Psoas muscle (tissue), 8 donors: Measurements from ENCODE around the gene SQSTM1. TPM values are rescaled to one million over a fixed set of nuclear protein-coding genes. Genes with fewer than 3 reads are reported as not detected.

Experiments
- ATAC-seq, 4 donors: fragments of 200-7000 bp; cut with Tn5 transposase; one replicate each; pipeline ENCODE4 v1.9.1; 2020; ENCODE audit warnings: moderate library complexity in 3 of 4, mild to moderate bottlenecking in 2 of 4
- DNase-seq, 2 donors: peaks; one replicate each; pipeline ENCODE4 v3.0.0-alpha.2; 2020
- H3K27ac ChIP-seq: fragments of 200-600 bp; one replicate; pipeline ENCODE4 v1.8.0; 2022
- H3K27me3 ChIP-seq, 3 donors: fragments of 200-600 bp in 1 of 3; one replicate each; pipeline versions ENCODE4 v1.6.1 to v1.8.0; 2013 to 2022; ENCODE audit warnings: low read length in 2 of 3, mild to moderate bottlenecking in 2 of 3, moderate library complexity in 1 of 3; ENCODE audit not compliant: insufficient read depth in 3 of 3
- H3K36me3 ChIP-seq, 2 donors: fragments of 200-600 bp in 1 of 2; one replicate each; pipeline versions ENCODE4 v1.6.1 to v1.8.0; 2013 to 2022; ENCODE audit warnings: low read depth in 1 of 2, mild to moderate bottlenecking in 1 of 2, moderate library complexity in 1 of 2; ENCODE audit not compliant: insufficient read depth in 1 of 2
- H3K4me1 ChIP-seq: fragments of 200-600 bp; one replicate; pipeline ENCODE4 v1.8.0; 2022
- H3K4me3 ChIP-seq: fragments of 200-600 bp; one replicate; pipeline ENCODE4 v1.8.0; 2022; ENCODE audit warnings: mild to moderate bottlenecking
- H3K9me3 ChIP-seq: fragments of 200-600 bp; one replicate; pipeline ENCODE4 v1.8.0; 2022
- WGBS, 3 donors: extraction: QIAGEN DNeasy Blood & Tissue Kit; methylation state at CpG; one replicate each; pipeline versions ENCODE4 v1.1.6 to v1.1.7; 2013; 5-methylcytosine and 5-hydroxymethylcytosine counted together
- intact Hi-C, 2 donors: fragments of 100-400 bp; cut with DNase I; formaldehyde crosslinking; loops; one replicate each; pipeline versions ENCODE4 v1.11.0 to v1.14.2; 2022
- polyA plus RNA-seq, 3 donors: library from polyadenylated mRNA; stranded (reverse); fragments of 200-250 nt; gene quantifications; one replicate each; pipeline ENCODE4 v1.2.3, GENCODE V29; 2013
- total RNA-seq, 4 donors: library from RNA; stranded (reverse); fragmentation: NEBNext Ultra II Directional in 2 of 4; extraction: Animal tissue kit (Norgen Biotek cat#: 25700) in 2 of 4; gene quantifications; one replicate each; pipeline versions ENCODE4 v1.2.1 to v1.2.4, GENCODE V29; 2021 to 2023
- TF ChIP-seq, protein P1 (sequence below): fragments of 200-600 bp; IDR thresholded peaks from one replicate; pipeline ENCODE4 v1.8.0; 2022; ENCODE audit warnings: antibody characterized with exemption
- donor health status: healthy with polysubstance abuse.
- donor health status: DM: no; HTN: no; CAD: no; lungs with moderate emphysema.
- donor health status: Bipolar disorder and iron deficiency.
- donor health status: healthy.
- donor health status: DM: yes; HTN: yes; CAD: no.
- donor health status: DM: no; HTN: no; CAD: no.
- donor health status: DM: no; HTN: no; CAD: no.
- donor health status: DM: yes; HTN: yes; CAD: no.

The SQSTM1 gene
- total and polyA plus RNA-seq, 7 donors = 463 to 1,199 (median 707) TPM

DNA sequence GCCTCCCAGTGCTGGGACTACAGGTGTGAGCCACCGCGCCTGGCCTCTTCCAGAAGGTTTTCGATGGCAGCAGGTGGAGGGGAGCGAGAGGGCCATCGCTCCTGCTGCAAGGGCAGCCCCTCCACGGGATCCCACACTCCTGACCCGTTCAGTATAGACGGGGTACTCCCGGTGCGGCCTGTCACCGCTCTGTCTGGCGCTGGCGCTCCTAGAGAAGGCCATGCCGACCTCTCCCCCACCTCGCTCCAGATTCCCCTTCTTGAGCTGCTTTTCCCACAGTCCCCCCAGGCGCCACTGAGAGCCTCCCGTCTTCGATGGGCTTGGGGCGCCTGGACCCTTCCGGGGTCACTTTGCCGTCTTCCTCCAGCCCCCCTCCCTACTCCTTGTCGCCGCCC is 4.3 kb upstream of the SQSTM1 start:
- no peaks in the 10 kb centered on the region for H3K27me3 ChIP-seq
- no peaks in the 10 kb centered on the region for H3K9me3 ChIP-seq
- peaks cover 24% of the 10 kb centered on the region for H3K4me1 ChIP-seq
- H3K27ac ChIP-seq = peak overlapping the region; percentile 100
- intact Hi-C loops = no loop called here
- peak; percentile 13 to 54 for DNase-seq
- H3K4me3 ChIP-seq = peak overlapping the region; percentile 99
- TF ChIP-seq, protein P1, sequence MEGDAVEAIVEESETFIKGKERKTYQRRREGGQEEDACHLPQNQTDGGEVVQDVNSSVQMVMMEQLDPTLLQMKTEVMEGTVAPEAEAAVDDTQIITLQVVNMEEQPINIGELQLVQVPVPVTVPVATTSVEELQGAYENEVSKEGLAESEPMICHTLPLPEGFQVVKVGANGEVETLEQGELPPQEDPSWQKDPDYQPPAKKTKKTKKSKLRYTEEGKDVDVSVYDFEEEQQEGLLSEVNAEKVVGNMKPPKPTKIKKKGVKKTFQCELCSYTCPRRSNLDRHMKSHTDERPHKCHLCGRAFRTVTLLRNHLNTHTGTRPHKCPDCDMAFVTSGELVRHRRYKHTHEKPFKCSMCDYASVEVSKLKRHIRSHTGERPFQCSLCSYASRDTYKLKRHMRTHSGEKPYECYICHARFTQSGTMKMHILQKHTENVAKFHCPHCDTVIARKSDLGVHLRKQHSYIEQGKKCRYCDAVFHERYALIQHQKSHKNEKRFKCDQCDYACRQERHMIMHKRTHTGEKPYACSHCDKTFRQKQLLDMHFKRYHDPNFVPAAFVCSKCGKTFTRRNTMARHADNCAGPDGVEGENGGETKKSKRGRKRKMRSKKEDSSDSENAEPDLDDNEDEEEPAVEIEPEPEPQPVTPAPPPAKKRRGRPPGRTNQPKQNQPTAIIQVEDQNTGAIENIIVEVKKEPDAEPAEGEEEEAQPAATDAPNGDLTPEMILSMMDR = no peak
- ATAC-seq = no peak
- peaks cover 0 to 4% of the 10 kb centered on the region in 2 donors for H3K36me3 ChIP-seq
- WGBS, 3 donors = 57 to 60% (median 60%) methylated on average over 22 to 23 of the region's 23 CpGs

DNA sequence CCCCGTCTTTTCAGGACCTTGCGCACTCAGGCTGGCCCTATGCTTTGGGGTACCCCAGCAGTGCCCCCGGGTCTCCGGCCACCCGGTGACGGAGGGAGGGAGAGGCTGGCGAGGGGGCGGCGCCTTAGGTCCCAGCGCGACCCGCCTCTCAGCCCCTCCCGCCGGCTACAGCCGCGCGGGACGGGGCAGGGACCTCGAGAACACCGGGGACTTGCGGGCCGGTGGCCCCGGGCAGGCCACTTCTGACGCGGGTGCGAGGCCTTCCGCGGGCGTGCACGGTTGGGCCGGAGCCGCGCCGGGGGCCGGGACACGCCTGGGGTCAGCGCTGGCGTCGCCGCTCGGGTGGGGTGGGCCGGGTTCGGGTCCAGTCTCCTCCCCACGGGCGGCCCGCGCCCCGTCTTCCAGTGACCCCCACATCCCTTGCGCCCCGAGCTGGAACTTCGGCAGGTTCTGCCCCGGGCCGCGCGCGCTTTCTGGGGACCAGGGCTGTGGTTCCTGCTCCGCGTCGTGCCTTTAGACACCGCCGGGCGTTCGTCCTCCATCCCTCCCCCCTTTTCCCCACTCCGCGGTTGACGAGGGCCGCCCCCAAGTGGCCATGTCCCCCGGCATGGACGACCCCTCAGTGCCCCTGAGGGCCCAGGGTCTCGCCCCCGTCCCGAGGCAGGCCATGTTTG is 3.8 kb upstream of the SQSTM1 start:
- ATAC-seq (no peak), DNase-seq (peak in 1 of 2 donors; percentile 70)
- no peaks in the 10 kb centered on the region for H3K9me3 ChIP-seq
- no peaks in the 10 kb centered on the region for H3K27me3 ChIP-seq
- 2 to 4% (median 2%) methylated on average over 34 to 72 of the region's 72 CpGs for WGBS, 3 donors
- peaks cover 0 to 7% of the 10 kb centered on the region in 2 donors for H3K36me3 ChIP-seq
- TF ChIP-seq, protein P1 = peak; percentile 6
- intact Hi-C loops = no loop called here
- peak overlapping the region; percentile 99 for H3K4me3 ChIP-seq
- peaks cover 24% of the 10 kb centered on the region for H3K4me1 ChIP-seq
- peak overlapping the region; percentile 100 for H3K27ac ChIP-seq

DNA sequence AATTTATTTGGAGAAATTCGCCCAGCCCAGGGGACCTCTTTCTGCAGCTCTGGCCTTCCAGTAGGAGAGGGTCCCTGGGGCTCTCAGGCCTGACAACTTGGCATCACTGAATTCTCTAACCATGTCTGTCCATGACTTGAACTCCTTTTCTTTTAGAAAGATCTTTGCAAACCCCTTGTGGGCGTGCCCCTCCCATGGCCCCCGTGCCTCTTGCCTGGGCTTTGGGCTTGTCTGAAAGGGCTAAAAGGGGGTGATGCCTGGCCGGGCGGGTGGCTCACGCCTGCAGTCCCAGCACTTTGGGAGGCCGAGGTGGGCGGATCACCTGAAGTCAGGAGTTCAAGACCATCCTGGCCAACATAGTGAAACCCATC is 3.2 kb upstream of the SQSTM1 start:
- Histone ChIP-seq H3K27me3 (no peaks in the 10 kb centered on the region), H3K36me3 (peaks cover 0 to 12% of the 10 kb centered on the region in 2 donors), H3K9me3 (no peaks in the 10 kb centered on the region), H3K27ac (peak overlapping the region; percentile 100), H3K4me1 (peaks cover 29% of the 10 kb centered on the region), H3K4me3 (peak overlapping the region; percentile 99)
- WGBS, 3 donors = 88 to 91% (median 88%) methylated on average over 8 of the region's 8 CpGs
- TF ChIP-seq, protein P1 = no peak
- intact Hi-C loops = no loop called here
- ATAC-seq (no peak), DNase-seq (peak in 1 of 2 donors; percentile 50)

DNA sequence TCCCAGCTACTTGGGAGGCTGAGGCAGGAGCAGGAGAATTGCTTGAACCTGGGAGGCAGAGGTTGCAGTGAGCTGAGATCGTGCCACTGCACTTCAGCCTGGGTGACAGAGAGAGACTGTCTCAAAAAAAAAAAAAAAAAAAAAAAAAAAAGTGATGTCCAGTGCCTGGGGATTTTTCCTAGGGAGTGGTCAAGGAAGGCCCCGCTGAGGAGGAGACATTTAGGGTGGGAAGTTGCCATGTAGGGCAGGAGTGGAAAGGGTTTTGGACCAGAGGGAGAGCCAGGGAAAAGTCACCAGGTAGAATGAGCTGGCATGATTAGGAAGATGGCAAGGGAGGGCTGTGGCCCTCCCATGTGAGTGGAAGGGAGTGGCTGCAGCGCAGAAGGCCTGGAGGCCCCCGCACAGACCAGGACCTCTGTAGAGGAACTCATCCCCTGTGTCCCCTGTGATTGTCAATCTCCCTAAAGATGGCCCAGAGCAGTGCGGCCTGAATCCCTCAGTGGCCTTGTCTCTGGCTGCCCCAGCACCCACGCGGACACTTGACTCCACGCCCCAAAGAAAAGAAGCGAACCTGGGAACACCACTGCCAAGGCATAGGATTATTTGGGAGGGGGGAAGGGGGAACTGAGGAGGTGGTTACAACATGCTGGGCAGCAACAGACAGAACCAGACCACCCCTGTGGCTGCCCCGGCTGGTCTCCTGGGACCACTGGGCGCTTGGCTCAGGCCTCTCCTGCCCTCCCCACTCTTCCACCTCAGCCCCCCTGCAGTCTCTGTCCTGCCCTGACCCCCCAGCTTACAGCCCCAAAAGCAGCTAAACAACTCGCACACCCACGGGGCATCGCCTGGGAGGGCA is 2.6 kb upstream of the SQSTM1 start:
- no peak for ATAC-seq
- Histone ChIP-seq H3K9me3 (no peaks in the 10 kb centered on the region), H3K27me3 (no peaks in the 10 kb centered on the region), H3K27ac (peak overlapping the region; percentile 100), H3K4me3 (peak overlapping the region; percentile 99), H3K4me1 (peaks cover 36% of the 10 kb centered on the region), H3K36me3 (peaks cover 0 to 19% of the 10 kb centered on the region in 2 donors)
- TF ChIP-seq, protein P1 = no peak
- intact Hi-C loops = no loop called here
- DNase-seq = peak in 1 of 2 donors; percentile 71
- WGBS, 3 donors = 36 to 61% (median 38%) methylated on average over 14 of the region's 14 CpGs
